CD4-positive, alpha-beta T cell treated with Interleukin-2 at 100 ng/mL for 4 hours (primary cell): Measurements from ENCODE around the gene LRRC8A.

Experiments used
- DNase-seq: peaks from one replicate; pipeline ENCODE4 v3.0.0-alpha.2; 2020; ENCODE audit warnings: low spot score

The LRRC8A gene

DNA sequence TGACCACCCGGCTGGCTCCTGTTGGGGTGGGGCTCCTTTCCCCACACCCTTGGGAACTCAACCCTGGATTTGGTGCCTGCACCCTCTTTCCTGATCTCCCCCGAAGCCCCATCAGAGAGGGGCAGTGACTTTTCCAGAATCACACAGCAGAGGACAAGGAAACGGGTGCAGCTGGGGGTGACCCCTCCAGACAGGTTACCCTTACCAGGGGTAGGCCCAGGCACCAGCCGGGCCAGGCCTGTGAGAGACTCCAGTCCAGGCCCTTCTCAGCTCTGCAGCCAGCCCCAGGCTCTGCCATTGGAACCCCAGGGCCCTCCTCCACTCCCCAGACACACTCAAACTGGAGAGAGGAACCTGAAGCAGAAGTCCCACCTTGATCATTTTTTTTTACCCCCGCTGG lies 19.9 kb downstream of the LRRC8A start:
- no peak for DNase-seq

DNA sequence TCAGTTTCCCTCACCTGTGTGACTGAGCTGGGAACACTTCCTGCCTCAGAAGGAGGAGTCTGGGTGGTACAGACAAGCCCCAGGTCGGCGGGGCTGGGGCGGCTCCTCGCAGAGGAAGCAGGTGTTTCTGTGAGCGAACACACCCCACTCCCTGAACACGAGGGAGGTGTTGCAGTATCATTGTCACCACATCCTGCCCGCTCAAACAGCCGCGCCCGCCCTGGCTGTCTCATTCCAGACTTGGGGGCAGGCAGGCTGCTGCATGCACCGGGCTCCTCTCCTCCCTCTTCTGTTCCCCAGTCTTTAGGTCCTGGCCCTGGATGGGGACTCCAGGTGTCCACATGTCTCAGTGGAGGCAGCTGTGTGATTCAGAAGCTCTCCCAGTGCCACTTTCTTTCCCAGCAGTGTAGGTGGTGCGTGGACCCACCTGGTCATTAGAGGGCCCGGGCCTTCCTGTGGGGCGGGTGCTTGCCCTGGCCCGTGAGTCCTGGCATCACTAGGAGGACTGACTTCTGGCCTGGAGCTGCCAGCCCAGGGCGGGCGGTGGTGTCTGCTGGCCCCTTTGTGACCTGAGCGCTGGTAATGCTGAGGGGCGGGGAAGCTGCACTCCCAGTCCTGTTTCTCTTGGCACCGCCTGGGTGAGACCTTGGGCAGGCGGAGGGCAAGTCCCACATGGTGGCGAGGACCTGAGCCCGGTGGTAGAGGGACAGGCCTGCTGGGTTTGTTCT lies 20.6 kb downstream of the LRRC8A start:
- peak; percentile 92 for DNase-seq

DNA sequence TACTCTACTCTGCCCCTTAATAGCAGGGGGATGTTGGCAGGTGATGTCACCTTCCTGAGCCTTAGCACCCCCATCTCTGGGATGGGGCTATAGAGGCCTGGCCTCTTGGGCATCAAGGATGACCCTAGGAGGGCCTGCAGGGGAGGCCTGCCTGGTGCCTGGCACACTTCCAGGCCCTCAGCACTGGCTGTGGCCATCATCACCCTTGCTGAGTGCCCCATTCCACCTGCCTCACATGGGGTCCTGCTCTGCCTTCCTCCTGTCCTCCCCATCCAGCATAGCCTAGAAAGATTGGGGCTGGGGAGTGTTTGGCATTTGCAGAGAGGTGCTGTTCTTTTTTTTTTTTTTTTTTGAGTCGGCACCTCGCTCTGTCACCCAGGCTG lies 21.1 kb downstream of the LRRC8A start:
- DNase-seq, result no peak

GRCh38 chr9:128903871-128904620 lies 22.1 kb downstream of the LRRC8A start:
- peak; percentile 27 for DNase-seq

GRCh38 chr9:128905964-128906363 lies 24.0 kb downstream of the LRRC8A start:
- DNase-seq, result no peak

GRCh38 chr9:128906741-128907140 lies 24.8 kb downstream of the LRRC8A start:
- DNase-seq, result no peak

DNA sequence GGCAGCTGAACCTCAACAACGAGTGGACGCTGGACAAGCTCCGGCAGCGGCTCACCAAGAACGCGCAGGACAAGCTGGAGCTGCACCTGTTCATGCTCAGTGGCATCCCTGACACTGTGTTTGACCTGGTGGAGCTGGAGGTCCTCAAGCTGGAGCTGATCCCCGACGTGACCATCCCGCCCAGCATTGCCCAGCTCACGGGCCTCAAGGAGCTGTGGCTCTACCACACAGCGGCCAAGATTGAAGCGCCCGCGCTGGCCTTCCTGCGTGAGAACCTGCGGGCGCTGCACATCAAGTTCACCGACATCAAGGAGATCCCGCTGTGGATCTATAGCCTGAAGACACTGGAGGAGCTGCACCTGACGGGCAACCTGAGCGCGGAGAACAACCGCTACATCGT lies 26.4 kb downstream of the LRRC8A start:
- DNase-seq, result no peak

GRCh38 chr9:128909859-128910258 lies 27.9 kb downstream of the LRRC8A start:
- no peak for DNase-seq

GRCh38 chr9:128910906-128911305 lies 29.0 kb downstream of the LRRC8A start:
- DNase-seq, result no peak

- DNase-seq, result no peak
Observed at GRCh38 chr9:128911529-128912035, 29.6 kb downstream of the LRRC8A start.

- no peak for DNase-seq
Observed at GRCh38 chr9:128912270-128912853, 30.4 kb downstream of the LRRC8A start.

DNA sequence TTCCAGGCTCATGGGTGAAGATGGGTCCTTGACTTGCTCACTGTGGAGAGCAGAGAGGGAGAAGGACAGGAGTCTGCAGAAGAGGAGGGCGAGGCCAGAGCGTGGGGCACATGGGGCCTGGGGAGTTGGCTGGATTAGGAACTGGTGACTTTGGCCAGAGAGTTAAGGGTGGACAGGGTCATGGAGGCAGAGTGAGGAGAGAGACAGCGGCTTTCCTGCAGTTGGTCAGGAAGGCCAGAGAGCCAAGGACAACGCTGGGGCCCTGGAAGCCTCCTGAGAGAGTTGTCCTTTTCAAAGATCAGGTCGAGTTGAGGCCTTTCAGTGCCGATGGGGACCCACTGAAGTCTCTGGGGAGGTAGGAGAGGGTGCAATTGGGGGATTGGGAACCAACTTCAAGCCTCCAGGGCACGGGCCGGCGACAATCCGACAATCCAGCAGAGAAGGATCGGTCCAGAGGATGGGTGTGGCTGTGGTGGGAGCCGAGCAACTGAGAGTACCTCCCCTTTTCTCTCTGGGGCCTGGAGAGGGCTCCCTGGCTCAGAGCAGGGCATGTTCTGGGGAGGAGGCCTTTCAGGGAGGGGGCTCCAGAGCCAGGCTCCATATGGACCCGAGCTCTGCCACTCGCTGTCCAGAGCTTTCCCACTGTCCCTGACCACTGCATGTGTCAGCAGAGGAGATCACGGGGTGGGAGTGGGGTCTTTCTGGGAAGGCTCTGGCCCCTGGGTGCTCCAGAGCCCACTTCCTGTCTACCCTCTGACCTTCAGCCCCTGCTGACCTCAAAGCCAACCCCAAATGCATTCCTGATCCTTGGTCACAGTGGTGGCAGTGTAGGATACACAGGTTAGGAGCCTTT lies 31.3 kb downstream of the LRRC8A start:
- DNase-seq, result no peak

DNA sequence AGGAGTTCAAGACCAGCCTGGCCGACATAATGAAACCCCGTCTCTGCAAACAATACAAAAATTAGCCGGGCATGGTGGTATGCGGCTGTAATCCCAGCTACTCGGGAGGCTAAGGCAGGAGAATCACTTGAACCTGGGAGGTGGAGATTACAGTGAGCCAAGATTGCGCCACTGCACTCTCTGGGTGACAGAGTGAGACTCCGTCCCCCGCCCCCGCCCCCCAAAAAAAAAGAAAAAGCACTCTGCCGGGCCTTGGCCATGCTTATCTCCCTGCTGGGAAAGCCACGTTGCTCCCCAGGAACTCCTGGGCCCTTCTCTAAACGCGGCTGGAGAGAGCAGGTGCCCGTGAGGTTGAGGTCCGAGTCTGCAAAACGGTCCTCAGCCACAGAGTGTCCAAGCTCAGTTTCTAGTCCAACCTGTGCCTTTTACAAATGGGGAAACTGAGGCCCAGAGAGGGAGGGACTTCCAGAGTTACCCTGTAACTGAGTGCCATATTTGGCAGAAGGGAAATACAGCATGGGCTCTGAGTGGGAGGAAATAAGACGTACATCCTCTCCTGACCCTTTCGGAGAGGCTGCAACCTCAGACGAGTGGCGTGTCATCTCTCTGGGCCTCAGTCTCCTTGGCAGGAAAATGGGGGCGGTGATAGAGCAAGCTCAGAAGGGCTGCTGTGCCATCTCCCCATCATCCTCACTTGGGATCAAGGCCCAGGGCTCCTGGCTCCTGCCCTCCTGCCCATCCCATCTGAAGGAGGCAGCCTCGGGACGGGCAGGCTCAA lies 32.3 kb downstream of the LRRC8A start:
- DNase-seq, result no peak

DNA sequence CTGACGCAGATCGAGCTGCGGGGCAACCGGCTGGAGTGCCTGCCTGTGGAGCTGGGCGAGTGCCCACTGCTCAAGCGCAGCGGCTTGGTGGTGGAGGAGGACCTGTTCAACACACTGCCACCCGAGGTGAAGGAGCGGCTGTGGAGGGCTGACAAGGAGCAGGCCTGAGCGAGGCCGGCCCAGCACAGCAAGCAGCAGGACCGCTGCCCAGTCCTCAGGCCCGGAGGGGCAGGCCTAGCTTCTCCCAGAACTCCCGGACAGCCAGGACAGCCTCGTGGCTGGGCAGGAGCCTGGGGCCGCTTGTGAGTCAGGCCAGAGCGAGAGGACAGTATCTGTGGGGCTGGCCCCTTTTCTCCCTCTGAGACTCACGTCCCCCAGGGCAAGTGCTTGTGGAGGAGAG lies 34.3 kb downstream of the LRRC8A start:
- no peak for DNase-seq

DNA sequence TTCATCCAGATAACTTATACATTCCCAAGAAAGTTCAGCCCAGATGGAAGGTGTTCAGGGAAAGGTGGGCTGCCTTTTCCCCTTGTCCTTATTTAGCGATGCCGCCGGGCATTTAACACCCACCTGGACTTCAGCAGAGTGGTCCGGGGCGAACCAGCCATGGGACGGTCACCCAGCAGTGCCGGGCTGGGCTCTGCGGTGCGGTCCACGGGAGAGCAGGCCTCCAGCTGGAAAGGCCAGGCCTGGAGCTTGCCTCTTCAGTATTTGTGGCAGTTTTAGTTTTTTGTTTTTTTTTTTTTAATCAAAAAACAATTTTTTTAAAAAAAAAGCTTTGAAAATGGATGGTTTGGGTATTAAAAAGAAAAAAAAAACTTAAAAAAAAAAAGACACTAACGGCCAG lies 34.8 kb downstream of the LRRC8A start:
- no peak for DNase-seq

GRCh38 chr9:128917151-128917849 lies 35.4 kb downstream of the LRRC8A start:
- no peak for DNase-seq

GRCh38 chr9:128918921-128919320 lies 37.0 kb downstream of the LRRC8A start:
- no peak for DNase-seq

DNA sequence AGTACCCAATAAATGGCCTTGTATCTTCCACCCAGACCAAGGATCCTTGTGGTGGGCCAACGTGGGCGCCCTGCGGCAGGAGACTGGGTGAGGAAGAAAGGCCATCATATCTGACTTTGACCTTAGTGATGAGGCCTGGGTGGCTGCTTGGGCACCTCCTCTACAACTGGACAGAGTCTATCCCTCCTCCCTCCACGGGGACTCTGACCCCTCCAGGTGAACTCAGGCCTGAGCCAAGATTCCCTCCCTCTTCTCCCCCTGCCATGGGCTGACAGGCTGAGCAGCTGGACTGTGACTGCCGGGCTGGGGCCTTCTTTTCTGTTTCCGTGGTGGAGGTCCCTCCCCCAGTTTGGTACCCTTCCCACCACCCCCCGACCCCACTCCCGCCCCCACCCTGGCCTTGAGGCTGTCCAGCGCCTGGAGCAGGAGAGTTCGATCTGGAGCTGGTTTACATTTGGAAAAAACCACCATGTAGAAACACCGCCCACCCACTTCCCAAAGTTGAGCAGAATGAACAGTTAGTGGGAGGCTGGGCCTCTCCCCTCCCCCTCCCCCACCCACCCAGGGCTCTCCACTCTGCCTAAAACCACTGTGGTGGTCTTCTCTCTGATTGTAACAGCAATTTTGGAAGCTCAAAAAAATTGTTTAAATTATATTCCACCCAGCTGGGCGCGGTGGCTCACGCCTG lies 37.6 kb downstream of the LRRC8A start:
- no peak for DNase-seq

DNA sequence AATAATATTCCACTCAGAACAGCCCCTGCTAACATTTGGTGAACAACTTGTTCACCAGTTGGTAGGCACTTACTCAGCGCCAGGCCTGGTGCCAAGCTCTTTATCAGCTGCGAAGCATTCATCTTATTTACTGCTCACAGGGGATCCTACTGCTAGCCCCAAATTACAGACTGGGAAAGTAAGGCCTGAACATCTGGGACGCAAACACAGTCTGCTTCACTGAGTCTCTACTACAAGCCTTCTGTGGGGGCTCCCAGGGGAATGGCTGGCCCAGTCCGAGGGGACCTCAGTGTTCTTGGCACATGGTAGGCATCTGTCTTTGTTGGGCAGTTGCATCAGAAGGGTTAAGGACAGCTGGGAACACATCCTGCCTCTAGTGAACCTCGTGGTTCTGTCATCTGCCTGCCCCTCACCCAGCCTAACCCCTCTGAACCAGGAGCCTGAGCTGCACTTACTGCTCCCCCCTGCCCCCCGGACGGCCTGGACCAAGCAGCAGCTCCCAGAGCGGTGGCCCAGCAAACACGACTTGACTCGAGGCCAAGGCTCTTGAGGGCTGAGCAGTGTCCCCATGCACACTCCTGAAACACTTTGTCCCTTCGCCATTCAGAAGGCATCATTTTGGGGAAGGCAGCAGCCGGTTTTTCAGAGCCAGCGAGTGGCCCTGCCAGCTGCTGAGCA lies 38.6 kb downstream of the LRRC8A start, which contains the start of gene PHYHD1:
Gene PHYHD1 (plus strand): TSS at position 602 of the 678 bp plus-strand sequence. CDS start 1,342 bp downstream, outside the sequence.
- no peak for DNase-seq
